Choroid plexus epithelial cell (primary cell): ENCODE measurements around the gene TMEM40.

ENCODE experiments used
- DNase-seq: peaks from one replicate; pipeline ENCODE4 v3.0.0-alpha.2; 2010; ENCODE audit warnings: low read depth
- H3K4me3 ChIP-seq: 2 replicates; pipeline ENCODE4 v1.5.1; 2011; ENCODE audit warnings: low read depth, mild to moderate bottlenecking, control low read depth, low read length, moderate library complexity
- CTCF ChIP-seq: conservative IDR thresholded peaks from 2 replicates; pipeline ENCODE4 v1.5.1; 2011; ENCODE audit warnings: low read depth, mild to moderate bottlenecking, control low read depth, inconsistent platforms, low read length, moderate library complexity

The TMEM40 gene

GRCh38 chr3:12741209-12741608, 17.9 kb downstream of the TMEM40 start:
- TF ChIP-seq CTCF, result no peak
- no peak for DNase-seq
- no peak overlapping the region for H3K4me3 ChIP-seq

- no peak for DNase-seq
- no peak for TF ChIP-seq CTCF
- no peak overlapping the region for H3K4me3 ChIP-seq
Measured at GRCh38 chr3:12737833-12738232, 21.2 kb downstream of the TMEM40 start.

DNA sequence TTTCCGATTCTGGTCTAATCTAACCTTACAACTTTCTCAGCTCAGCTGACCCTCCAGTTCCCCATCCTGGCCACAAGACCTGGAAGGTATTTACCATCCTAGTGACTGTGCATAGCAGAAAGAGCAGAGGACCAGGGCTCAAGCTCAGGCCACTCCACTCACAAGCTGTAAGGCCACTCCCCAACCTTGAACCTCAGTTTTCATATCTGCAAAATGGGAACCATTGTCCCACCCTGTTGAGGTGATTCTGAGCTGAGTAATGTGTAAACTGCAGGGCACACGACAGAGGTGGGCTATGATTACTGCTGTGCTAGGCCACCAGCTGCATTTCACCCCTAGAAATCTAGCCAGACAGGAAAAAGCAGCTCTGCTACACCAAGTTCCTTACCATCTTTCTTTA, 21.7 kb downstream of the TMEM40 start:
- TF ChIP-seq CTCF, result no peak
- H3K4me3 ChIP-seq, result no peak overlapping the region
- DNase-seq, result no peak

DNA sequence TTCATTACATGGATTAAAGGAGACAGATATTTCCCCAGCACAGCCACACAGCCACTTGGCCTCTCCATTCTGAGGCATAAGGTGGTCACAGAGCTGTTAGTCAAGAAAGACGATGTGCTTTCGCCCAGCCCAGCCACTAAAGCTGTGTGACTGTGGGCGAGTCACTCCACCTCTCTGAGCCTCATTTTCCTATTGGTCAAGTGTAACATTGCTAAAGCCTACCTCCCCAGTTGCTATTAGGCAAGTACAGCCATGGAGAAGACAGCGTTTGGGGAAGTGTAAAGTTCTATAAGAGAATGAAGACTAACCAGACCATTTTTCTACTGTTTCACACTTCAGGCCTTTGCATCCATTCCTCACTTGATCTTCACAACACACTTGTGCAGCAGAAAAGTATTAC, 24.1 kb downstream of the TMEM40 start:
- no peak for TF ChIP-seq CTCF
- DNase-seq, result no peak
- no peak overlapping the region for H3K4me3 ChIP-seq

DNA sequence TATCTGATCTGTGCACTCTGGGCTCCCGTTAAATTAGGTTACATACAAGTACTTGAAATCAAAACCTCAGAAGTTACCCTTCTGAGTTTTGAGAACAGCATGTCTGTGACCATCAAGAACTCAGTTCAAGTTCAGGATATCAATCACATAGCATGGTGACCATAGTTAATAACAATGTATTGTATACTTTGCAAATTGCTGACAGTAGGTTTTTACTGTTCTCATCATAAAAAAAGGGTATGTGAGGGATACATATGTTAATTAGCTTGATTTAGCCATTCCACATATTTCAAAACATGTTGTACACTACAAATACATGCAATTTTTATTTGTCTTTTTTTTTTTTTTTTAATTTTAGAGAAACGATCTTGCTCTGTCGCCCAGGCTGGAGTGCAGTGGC, 25.5 kb downstream of the TMEM40 start:
- no peak for DNase-seq
- TF ChIP-seq CTCF, result no peak
- H3K4me3 ChIP-seq, result no peak overlapping the region

DNA sequence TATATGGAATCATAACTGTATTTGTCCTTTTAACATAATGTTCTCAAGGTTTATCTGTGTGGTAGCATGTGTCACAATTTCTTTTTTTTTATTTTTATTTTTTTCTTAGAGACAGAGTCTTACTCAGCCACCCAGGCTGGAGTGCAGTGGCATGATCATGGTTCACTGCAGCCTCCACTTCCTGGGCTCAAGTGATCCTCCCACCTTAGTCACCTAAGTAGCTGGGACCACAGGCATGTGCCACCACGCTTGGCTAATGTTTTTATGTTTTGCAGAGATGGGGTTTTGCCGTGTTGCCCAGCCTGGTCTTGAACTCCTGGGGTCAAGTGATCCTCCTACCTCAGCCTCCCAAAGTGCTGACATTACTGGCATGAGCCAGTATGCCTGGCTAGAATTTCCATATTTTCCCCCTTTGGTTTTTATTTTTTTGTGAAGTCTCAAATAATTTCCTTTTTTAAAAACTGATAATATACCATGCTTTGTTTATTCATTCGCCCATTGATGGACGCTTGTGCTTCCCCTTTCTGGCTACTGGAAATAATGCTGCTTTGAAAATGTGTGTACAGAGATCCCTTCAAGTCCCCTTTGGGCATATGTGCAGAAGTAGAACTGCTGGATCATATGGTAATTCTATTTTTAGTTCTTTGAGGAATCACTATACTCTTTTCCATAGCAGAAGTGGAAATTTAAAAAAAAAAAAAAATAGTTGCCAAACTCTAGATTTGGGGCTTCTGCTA, 28.4 kb downstream of the TMEM40 start:
- TF ChIP-seq CTCF, result no peak
- no peak overlapping the region for H3K4me3 ChIP-seq
- no peak for DNase-seq

DNA sequence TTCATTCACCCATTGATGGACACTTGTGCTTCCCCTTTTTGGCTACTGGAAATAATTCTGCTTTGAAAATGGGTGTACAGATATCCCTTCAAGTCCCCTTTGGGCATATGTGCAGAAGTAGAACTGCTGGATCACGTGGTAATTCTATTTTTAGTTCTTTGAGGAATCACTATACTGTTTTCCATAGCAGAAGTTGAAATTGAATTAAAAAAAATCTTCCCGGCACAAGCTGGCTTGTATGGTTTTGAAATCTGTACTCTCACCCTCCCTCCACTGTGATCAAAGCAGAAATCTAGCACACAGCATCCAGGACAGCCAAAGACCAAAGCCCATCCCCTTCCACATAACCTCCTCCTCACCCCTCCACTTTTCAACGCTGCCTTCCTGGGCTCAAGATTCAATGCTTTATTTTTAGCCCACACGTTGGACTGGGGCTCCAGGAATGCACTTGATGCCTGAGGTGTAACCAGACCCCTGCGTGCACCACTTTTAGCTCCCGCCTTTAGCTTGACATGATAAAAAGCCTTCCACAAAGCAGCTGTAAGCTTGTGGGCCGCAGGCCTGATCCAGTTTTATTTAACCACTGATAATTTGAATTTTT, 29.9 kb downstream of the TMEM40 start:
- DNase-seq, result peak; percentile 63

More for the DNA sequence above, 29.9 kb downstream of the TMEM40 start:
- no peak for TF ChIP-seq CTCF
- no peak overlapping the region for H3K4me3 ChIP-seq
